Stimulated activated CD4-positive, alpha-beta T cell treated with anti-CD3 and anti-CD28 coated beads, TNF-alpha, amount 100 ng/mL, for 1 hour (primary cell): ENCODE data around the gene GTPBP3.
A peak's percentile ranks its signal among the peaks of the same experiment; 100 is the strongest.

Experiments
- DNase-seq, 3 donors: peaks; one replicate each; pipeline ENCODE4 v3.0.0-alpha.2; 2020; ENCODE audit warnings: low read depth in 3 of 3, low spot score in 1 of 3

Gene GTPBP3

GRCh38 chr19:17309198-17309964 lies 28.0 kb upstream of the GTPBP3 start, which contains the start of gene DDA1:
DDA1 (plus strand) TSS chr19:17309563; CDS start chr19:17309655, 92 bp downstream.
- peak; percentile 88 to 99 (median 97) for DNase-seq

GRCh38 chr19:17309965-17310461 lies 27.3 kb upstream of the GTPBP3 start:
- no peak for DNase-seq

- DNase-seq: no peak
These were observed 25.7 kb upstream of the GTPBP3 start for GRCh38 chr19:17311455-17312188.

- no peak for DNase-seq
These were observed 24.9 kb upstream of the GTPBP3 start for GRCh38 chr19:17312189-17313113.

- no peak for DNase-seq
These were observed 23.3 kb upstream of the GTPBP3 start for GRCh38 chr19:17314007-17314593.

- DNase-seq: no peak
These were observed 18.4 kb upstream of the GTPBP3 start for GRCh38 chr19:17318966-17319365.

- DNase-seq: no peak
These were observed 17.7 kb upstream of the GTPBP3 start for GRCh38 chr19:17319473-17320238.

GRCh38 chr19:17320435-17320834 lies 16.9 kb upstream of the GTPBP3 start:
- DNase-seq: no peak

- no peak for DNase-seq
These were observed 15.5 kb upstream of the GTPBP3 start for GRCh38 chr19:17321655-17322489.

GRCh38 chr19:17322854-17323253 lies 14.5 kb upstream of the GTPBP3 start:
- DNase-seq: no peak

- DNase-seq: no peak
These were observed 13.9 kb upstream of the GTPBP3 start for GRCh38 chr19:17323300-17323963.

- no peak for DNase-seq
These were observed 13.4 kb upstream of the GTPBP3 start for GRCh38 chr19:17323964-17324332.

- no peak for DNase-seq
These were observed 12.8 kb upstream of the GTPBP3 start for GRCh38 chr19:17324357-17325114.

- no peak for DNase-seq
These were observed 12.2 kb upstream of the GTPBP3 start for GRCh38 chr19:17325133-17325532.

- no peak for DNase-seq
These were observed 11.3 kb upstream of the GTPBP3 start for GRCh38 chr19:17325881-17326594.

- no peak for DNase-seq
These were observed 10.8 kb upstream of the GTPBP3 start for GRCh38 chr19:17326595-17326966.

- DNase-seq: no peak
These were observed 10.2 kb upstream of the GTPBP3 start for GRCh38 chr19:17327068-17327653.
